Measurements from ENCODE around the gene CNOT6L. TPM values are rescaled to one million over a fixed set of nuclear protein-coding genes. Genes with fewer than 3 reads are reported as not detected.

CNOT6L gene
- total and polyA plus RNA-seq, 3 donors from 2014 or later, result 21.0 to 25.7 (median 23.1) TPM

- 94 to 96% methylated on average over 3 of the region's 3 CpGs for WGBS, 2 donors
Observed at GRCh38 chr4:77859256-77859655, 40.1 kb upstream of the CNOT6L start.

GRCh38 chr4:77856152-77856551 lies 37.0 kb upstream of the CNOT6L start:
- Histone ChIP-seq H3K4me3 (no peak overlapping the region), H3K27ac (peak overlapping the region in 1 of 2 donors; percentile 17), H3K4me1 (no peaks in the 10 kb centered on the region), H3K9me3 (no peaks in the 10 kb centered on the region), H3K27me3 (no peaks in the 10 kb centered on the region), H3K36me3 (ENCODE audit: low read depth, missing control alignments) (no peaks in the 10 kb centered on the region)
- TF ChIP-seq POLR2A (IDR thresholded peaks at IDR 0.05), result no peak
- no peak for TF ChIP-seq CTCF (IDR thresholded peaks at IDR 0.05)
- intact Hi-C loops (cut with DNase I; ENCODE audit: low total_unique reads), result no loop called here
- DNase-seq, result no peak
- WGBS, 2 donors, result 77 to 94% methylated on average over 1 of the region's 1 CpG

More at GRCh38 chr4:77859256-77859655, 40.1 kb upstream of the CNOT6L start:
- Histone ChIP-seq H3K9me3 (no peaks in the 10 kb centered on the region), H3K27me3 (no peaks in the 10 kb centered on the region), H3K4me3 (no peak overlapping the region), H3K27ac (no peak overlapping the region), H3K36me3 (ENCODE audit: low read depth, missing control alignments) (no peaks in the 10 kb centered on the region), H3K4me1 (peaks cover 6% of the 10 kb centered on the region)
- no peak for TF ChIP-seq CTCF (IDR thresholded peaks at IDR 0.05)
- no peak for TF ChIP-seq POLR2A (IDR thresholded peaks at IDR 0.05)
- DNase-seq, result no peak
- intact Hi-C loops (cut with DNase I; ENCODE audit: low total_unique reads), result no loop called here

GRCh38 chr4:77854431-77855111 lies 35.4 kb upstream of the CNOT6L start:
- Histone ChIP-seq H3K4me1 (no peaks in the 10 kb centered on the region), H3K27ac (peak overlapping the region in 1 of 2 donors; percentile 14)

GRCh38 chr4:77852892-77853495 lies 33.8 kb upstream of the CNOT6L start:
- no peaks in the 10 kb centered on the region for H3K4me1 ChIP-seq
- intact Hi-C loops (cut with DNase I; ENCODE audit: low total_unique reads), result no loop called here
- H3K27ac ChIP-seq, result no peak overlapping the region
- 67 to 75% methylated on average over 7 of the region's 7 CpGs for WGBS, 2 donors
- no peaks in the 10 kb centered on the region for H3K27me3 ChIP-seq
- no peaks in the 10 kb centered on the region for H3K9me3 ChIP-seq
- TF ChIP-seq POLR2A (IDR thresholded peaks at IDR 0.05) (no peak), CTCF (IDR thresholded peaks at IDR 0.05) (no peak)
- no peak overlapping the region for H3K4me3 ChIP-seq
- DNase-seq, result no peak
- H3K36me3 ChIP-seq (ENCODE audit: low read depth, missing control alignments), result no peaks in the 10 kb centered on the region

More at GRCh38 chr4:77854431-77855111, 35.4 kb upstream of the CNOT6L start:
- no peak for DNase-seq
- Histone ChIP-seq H3K9me3 (no peaks in the 10 kb centered on the region), H3K27me3 (no peaks in the 10 kb centered on the region), H3K4me3 (no peak overlapping the region), H3K36me3 (ENCODE audit: low read depth, missing control alignments) (no peaks in the 10 kb centered on the region)
- intact Hi-C loops (cut with DNase I; ENCODE audit: low total_unique reads), result no loop called here
- TF ChIP-seq POLR2A (IDR thresholded peaks at IDR 0.05) (no peak), CTCF (IDR thresholded peaks at IDR 0.05) (no peak)
- 63 to 69% methylated on average over 7 of the region's 7 CpGs for WGBS, 2 donors
